Stimulated activated CD8-positive, alpha-beta memory T cell treated with anti-CD3 and anti-CD28 coated beads, Interleukin-7, amount 100 ng/mL, for 24 hours (primary cell): Measurements from ENCODE around the gene IGF2R.
"Not testable (repeated sequence)": the region's sequence is repeated elsewhere in the genome, so short reads cannot be mapped to it uniquely, and the experiment has no call there.

Source experiments
- DNase-seq: peaks from one replicate; pipeline ENCODE4 v3.0.0-alpha.2; 2020; ENCODE audit warnings: low read depth

The IGF2R gene

GRCh38 chr6:159952289-159953005 is 16.4 kb upstream of the IGF2R start:
- DNase-seq, result no peak

- DNase-seq, result no peak
Observed at GRCh38 chr6:159953091-159953601, 15.7 kb upstream of the IGF2R start.

- no peak for DNase-seq
Observed at GRCh38 chr6:159955945-159956361, 12.9 kb upstream of the IGF2R start.

- no peak for DNase-seq
Observed at GRCh38 chr6:159957071-159957673, 11.7 kb upstream of the IGF2R start.

- no peak for DNase-seq
Observed at GRCh38 chr6:159959165-159959975, 9.5 kb upstream of the IGF2R start.

GRCh38 chr6:159959976-159960384 is 8.9 kb upstream of the IGF2R start:
- DNase-seq, result no peak

- DNase-seq, result no peak
Observed at GRCh38 chr6:159960485-159960884, 8.4 kb upstream of the IGF2R start.

GRCh38 chr6:159961528-159961927 is 7.4 kb upstream of the IGF2R start:
- no peak for DNase-seq

GRCh38 chr6:159963111-159963510 is 5.8 kb upstream of the IGF2R start:
- no peak for DNase-seq

- DNase-seq, result no peak
Observed at GRCh38 chr6:159964046-159964445, 4.8 kb upstream of the IGF2R start.

GRCh38 chr6:159966339-159966738 is 2.5 kb upstream of the IGF2R start:
- no peak for DNase-seq

GRCh38 chr6:159966981-159967380 is 1.9 kb upstream of the IGF2R start:
- no peak for DNase-seq

- not testable (repeated sequence) for DNase-seq
Observed at GRCh38 chr6:159967621-159968020, 1.3 kb upstream of the IGF2R start.

GRCh38 chr6:159969204-159969912 is 476 bp downstream of the IGF2R start:
- no peak for DNase-seq

GRCh38 chr6:159969921-159970320 is 1.0 kb downstream of the IGF2R start:
- no peak for DNase-seq

- no peak for DNase-seq
Observed at GRCh38 chr6:159970659-159971063, 1.8 kb downstream of the IGF2R start.

GRCh38 chr6:159971341-159972178 is 2.7 kb downstream of the IGF2R start:
- no peak for DNase-seq

- no peak for DNase-seq
Observed at GRCh38 chr6:159972506-159973268, 3.8 kb downstream of the IGF2R start.

GRCh38 chr6:159973406-159973805 is 4.5 kb downstream of the IGF2R start:
- DNase-seq, result no peak

GRCh38 chr6:159973951-159974350 is 5.1 kb downstream of the IGF2R start:
- DNase-seq, result no peak
